Fibroblast of skin of back (primary cell): Measurements from ENCODE around the gene PIGQ.

Source experiments
- DNase-seq: peaks from one replicate; pipeline ENCODE4 v3.0.0-alpha.2; 2013

PIGQ gene

DNA sequence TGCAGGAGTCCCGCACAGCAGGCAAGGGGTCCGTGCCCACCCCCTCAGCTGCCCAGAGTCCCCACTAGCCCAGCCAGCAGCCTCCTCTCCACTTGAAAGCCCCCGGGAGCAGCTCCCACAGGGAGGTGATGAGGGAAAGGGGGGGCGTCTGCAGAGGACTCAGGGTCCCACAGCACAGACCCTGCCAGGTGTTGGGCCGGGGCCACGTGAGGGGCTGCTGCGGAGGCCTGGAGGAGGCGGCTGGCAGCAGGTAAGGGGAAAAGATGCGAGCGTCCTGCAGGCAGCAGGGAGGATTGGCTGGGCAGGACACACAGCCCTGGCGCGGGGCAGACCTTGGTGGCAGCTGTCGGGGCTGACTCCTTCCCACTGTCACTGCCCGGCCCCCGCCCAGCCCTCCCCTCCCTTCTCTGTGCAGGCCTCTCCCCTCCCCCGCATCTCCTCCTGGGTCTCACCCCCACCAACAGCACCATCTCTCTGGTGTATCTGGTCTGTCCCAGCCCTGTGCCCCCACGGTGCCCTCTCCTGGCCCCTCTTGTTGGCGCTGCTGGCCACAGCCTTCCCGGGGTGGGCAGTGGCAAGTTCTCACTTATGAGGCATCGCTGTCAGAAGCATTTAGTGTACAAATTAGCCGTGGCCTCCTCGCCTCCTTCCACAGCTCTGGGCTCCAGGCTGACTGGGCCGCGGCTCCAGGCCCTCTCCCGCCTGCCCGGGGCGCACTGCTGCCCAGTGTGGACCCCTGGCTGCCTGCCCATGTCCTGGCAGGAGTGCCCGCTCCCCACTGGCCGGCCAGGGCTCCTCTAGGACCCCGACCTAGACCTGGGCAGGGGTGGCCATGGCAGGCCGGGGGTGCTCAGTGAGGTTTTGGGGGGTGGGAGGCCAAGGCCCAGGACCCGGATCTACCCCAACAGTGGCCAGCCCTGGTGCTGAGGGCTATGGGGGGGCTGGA is 14.0 kb upstream of the PIGQ start:
- no peak for DNase-seq

DNA sequence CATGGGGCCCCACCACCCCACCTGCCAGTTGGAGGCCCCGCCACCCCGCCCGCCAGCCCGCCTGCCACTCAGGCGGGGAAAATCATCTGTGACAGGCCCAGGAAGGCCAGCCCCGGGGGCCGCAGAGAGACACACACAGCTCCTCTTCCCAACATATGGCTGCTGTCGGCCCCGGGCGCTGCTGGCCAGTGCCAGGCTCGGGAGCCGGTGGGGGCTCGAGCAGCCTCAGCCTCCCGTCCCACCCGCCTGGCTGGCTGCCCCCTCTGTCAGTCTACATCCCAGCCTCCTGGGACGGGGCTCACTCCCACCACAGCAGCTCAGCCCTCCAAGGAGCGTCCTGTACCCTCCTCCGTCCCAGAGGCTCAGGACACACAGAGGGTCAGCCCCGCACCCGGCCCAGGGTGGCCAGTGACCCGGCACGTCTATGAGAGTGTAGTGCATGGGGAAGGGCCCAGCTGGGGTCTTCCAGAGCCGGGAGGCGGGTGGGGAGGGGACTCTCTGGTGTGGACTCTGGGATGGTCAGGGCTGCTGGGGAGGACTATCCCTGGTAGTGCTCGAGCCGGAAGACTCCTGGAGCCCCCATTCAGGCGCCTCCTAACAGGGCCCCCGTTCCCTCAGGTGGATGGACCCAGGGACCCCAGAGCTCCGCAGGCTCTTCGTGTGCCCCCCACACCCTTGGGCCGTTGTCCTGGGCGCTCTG is 13.1 kb upstream of the PIGQ start:
- no peak for DNase-seq

- DNase-seq: no peak
Observed at GRCh38 chr16:557463-558297, 12.1 kb upstream of the PIGQ start.

DNA sequence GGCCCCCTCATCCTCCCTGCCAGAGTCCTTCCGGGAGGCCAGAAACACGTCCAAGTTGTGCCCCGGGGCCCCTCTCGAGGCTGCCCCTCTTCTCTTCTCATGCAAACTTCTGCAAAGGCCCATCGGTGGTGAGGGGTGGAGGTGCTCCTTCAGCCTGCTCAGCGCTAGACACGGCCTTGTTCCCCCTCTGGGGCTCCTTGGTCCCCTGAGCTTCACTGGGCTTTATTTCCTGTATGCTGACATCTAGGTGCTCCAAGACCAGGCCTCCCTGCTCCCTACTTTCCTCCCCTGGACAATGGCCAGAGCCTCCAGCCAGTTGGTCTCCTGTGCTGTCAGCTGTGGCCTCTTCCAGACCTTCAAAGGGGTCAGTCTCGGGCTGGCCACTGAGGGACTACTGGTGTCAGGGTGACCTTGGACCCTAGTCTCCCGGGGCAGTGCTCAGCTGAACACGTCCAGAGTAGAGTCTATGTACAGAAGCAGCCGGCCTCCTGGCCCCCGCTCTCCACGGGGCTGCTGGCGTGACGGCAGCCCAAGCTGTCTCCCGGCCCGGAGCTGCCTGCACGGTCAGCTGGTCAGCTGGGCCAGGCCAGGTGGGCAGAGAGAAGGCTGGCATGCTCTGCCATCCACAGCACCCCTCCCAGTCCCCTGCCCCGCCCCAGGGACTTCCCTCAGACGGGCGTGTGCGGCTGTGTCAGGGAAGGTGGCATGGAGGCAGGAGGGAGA is 11.3 kb upstream of the PIGQ start:
- DNase-seq: no peak

DNA sequence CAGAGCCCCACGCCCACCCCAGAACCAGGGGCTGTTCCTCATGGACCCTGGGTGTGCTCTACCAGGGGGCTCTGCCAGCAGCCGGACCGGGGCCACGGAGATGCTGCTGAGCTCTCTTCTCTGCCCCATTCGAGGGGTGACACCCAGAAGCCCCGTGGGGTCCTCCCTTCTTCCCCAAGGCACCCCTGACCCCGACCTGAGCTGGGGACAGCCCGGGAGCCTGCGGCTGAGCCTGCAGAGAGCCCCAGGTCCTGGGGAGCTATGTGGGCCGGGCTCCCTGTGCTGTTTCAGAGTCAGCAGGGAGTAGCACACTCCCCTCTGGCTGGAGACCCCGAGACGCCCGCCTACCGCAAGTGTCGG is 10.8 kb upstream of the PIGQ start:
- DNase-seq: no peak

- DNase-seq: no peak
Observed at GRCh38 chr16:559411-560203, 10.2 kb upstream of the PIGQ start.

GRCh38 chr16:560204-560700 is 9.5 kb upstream of the PIGQ start, which contains the start of gene PRR35:
Gene PRR35 (plus strand): TSS chr16:560394. CDS start chr16:563295, 2,901 bp downstream.
- no peak for DNase-seq

DNA sequence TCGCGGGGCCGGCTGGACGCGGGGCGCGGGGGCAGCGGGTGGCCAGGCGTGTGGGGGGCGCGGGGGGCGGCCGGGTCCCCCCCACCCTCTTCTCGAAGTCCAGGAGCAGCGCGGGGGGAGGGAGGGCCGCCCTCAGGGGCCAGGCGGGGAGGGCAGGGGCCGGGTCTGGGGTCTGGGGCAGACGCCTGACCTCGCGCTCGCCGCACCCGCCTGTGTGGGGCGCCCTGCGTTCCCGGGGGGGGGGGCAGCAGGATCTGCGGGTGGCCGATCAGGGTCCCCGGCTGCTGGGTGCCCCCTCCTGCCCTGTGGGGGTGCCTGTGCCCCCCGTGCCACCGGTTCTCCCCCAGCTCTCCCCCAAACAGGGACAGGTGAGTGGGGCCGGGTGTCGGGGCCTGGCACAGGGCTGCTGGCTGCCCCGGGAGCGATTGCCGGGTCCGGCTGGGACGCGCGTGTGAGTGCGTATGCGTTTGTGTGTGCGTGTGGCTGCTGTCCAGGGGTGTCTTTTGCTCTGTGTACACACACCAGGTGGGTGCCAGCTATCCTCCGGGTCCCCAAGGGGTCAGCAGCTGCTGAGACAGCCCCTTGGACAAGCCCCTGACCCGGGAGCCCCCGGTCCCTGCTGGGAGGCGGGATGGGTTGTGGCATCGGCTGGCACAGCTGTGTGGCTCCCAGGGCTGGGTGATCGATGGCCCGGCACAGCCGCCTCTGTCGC is 8.9 kb upstream of the PIGQ start:
- no peak for DNase-seq

- DNase-seq: no peak
Observed at GRCh38 chr16:561413-561794, 8.4 kb upstream of the PIGQ start.

- DNase-seq: no peak
Observed at GRCh38 chr16:561957-562938, 7.5 kb upstream of the PIGQ start.

DNA sequence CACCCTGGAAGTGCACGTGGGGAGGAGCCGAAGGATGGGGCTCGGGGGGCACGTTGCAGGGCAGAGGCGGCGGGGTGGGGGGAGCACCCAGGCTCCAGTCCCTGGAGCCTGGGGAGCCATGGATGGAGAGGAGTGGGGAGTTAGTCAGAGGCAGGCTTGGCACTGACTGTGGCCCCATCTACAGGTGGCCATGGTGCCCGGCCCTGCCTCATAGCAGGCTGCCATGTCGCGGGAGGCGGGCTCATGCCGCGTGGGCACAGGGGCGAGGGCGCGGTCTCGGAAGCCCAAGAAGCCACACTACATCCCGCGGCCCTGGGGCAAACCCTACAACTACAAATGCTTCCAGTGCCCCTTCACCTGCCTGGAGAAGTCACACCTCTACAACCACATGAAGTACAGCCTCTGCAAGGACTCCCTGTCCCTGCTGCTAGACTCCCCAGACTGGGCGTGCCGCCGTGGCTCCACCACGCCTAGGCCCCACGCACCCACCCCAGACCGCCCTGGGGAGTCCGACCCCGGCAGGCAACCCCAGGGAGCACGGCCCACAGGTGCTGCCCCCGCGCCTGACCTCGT is 6.6 kb upstream of the PIGQ start:
- no peak for DNase-seq

- DNase-seq: no peak
Observed at GRCh38 chr16:564690-565418, 4.9 kb upstream of the PIGQ start.

- no peak for DNase-seq
Observed at GRCh38 chr16:565419-566330, 4.1 kb upstream of the PIGQ start.

DNA sequence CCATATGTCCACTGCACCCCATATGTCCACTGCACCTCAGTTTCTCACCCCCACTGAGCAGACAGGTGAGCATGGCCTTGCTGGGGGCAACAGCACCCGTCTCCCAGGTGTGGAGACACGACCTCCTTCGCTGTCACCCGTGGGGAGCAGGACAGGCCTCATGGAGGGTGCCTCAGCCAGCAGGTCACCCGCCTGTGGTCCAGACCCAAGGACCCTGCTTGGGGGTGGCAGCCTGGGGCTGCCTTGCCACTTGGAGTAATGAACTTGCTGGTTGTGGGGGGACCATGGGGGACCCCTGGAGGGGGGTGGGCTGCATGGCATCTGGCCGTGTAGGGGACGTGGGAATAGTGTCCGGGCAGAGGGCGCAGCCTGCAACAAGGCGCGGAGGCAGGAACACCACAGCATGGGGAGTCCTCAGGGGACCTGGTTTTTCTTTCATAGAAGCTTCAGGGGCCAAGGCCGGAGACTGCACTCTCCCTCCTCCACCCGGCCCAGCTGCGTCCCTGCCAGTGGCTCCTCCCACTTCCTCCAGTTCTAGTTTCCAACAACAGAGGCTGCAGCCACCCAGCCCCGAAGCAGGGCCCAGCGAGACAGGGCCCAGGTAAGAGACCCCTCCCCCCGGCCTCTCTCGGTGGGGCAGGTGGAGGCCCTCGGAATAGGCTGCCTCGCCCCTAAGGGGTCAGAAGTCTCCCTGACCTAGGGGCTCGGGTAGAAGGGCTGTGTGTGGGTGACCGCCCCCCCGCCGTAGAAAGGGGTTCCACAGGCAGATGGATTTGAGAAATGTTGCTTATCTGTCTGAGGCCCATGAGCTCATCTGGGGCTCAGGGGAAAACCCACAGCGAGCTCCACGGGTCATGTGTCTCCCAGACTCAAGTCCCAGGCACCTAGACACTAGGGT is 3.0 kb upstream of the PIGQ start, which contains the start of gene NHLRC4:
Gene NHLRC4 (plus strand): TSS at position 531 of the 898 bp plus-strand sequence. CDS start 1,043 bp downstream, outside the sequence.
- DNase-seq: peak; percentile 26

- DNase-seq: no peak
Observed at GRCh38 chr16:567373-568256, 2.2 kb upstream of the PIGQ start.
